Measurements from ENCODE around the gene STAC3.

The STAC3 gene

GRCh38 chr12:57203201-57203600, 47.8 kb downstream of the STAC3 start:
- no peak overlapping the region for H3K9ac ChIP-seq (ENCODE audit: low read depth, low read length)
- no peaks in the 10 kb centered on the region for H3K27me3 ChIP-seq (ENCODE audit: insufficient read depth, low read length, poor library complexity)
- H3K27ac ChIP-seq (ENCODE audit: low read length) = no peak overlapping the region
- H3K4me1 ChIP-seq (ENCODE audit: insufficient read depth, low read length) = no peaks in the 10 kb centered on the region
- no peak overlapping the region for H2AFZ ChIP-seq (ENCODE audit: low read depth, low read length)
- no peaks in the 10 kb centered on the region for H3K79me2 ChIP-seq (ENCODE audit: insufficient read depth, low read length)
- no peaks in the 10 kb centered on the region for H3K9me3 ChIP-seq (ENCODE audit: insufficient read depth, low read length, severe bottlenecking)
- H4K20me1 ChIP-seq (ENCODE audit: insufficient read depth, low read length) = no peaks in the 10 kb centered on the region; the same call in 1 of the 2 replicates
- H3K36me3 ChIP-seq (ENCODE audit: insufficient read depth, low read length) = no peaks in the 10 kb centered on the region
- no peak for ATAC-seq (ENCODE audit: insufficient read depth, low read depth)
- H3K4me3 ChIP-seq (ENCODE audit: low read depth in 1 of 2, low read length in 2 of 2) = no peak overlapping the region
- no peak overlapping the region for H3K4me2 ChIP-seq (ENCODE audit: insufficient read depth, low read length)
- TF ChIP-seq EZH2 (IDR thresholded peaks at IDR 0.05; ENCODE audit: borderline replicate concordance, low read depth, low read length, severe bottlenecking) = no peak
- no peak for TF ChIP-seq CTCF (IDR thresholded peaks at IDR 0.05; ENCODE audit: borderline replicate concordance, extremely low read depth, low read length, poor library complexity, severe bottlenecking)
- DNase-seq = no peak

- DNase-seq = no peak
- Histone ChIP-seq H4K20me1 (ENCODE audit: insufficient read depth, low read length) (no peaks in the 10 kb centered on the region; the same call in 1 of the 2 replicates), H3K4me3 (ENCODE audit: low read depth in 1 of 2, low read length in 2 of 2) (no peak overlapping the region), H3K36me3 (ENCODE audit: insufficient read depth, low read length) (no peaks in the 10 kb centered on the region), H3K9ac (ENCODE audit: low read depth, low read length) (no peak overlapping the region), H3K27me3 (ENCODE audit: insufficient read depth, low read length, poor library complexity) (no peaks in the 10 kb centered on the region), H3K27ac (ENCODE audit: low read length) (no peak overlapping the region), H2AFZ (ENCODE audit: low read depth, low read length) (no peak overlapping the region), H3K4me1 (ENCODE audit: insufficient read depth, low read length) (no peaks in the 10 kb centered on the region), H3K9me3 (ENCODE audit: insufficient read depth, low read length, severe bottlenecking) (no peaks in the 10 kb centered on the region), H3K79me2 (ENCODE audit: insufficient read depth, low read length) (no peaks in the 10 kb centered on the region), H3K4me2 (ENCODE audit: insufficient read depth, low read length) (no peak overlapping the region)
- no peak for ATAC-seq (ENCODE audit: insufficient read depth, low read depth)
- TF ChIP-seq CTCF (IDR thresholded peaks at IDR 0.05; ENCODE audit: borderline replicate concordance, extremely low read depth, low read length, poor library complexity, severe bottlenecking) = no peak
- no peak for TF ChIP-seq EZH2 (IDR thresholded peaks at IDR 0.05; ENCODE audit: borderline replicate concordance, low read depth, low read length, severe bottlenecking)
These were observed 48.7 kb downstream of the STAC3 start for GRCh38 chr12:57202321-57202720.

GRCh38 chr12:57201631-57202030, 49.4 kb downstream of the STAC3 start:
- TF ChIP-seq EZH2 (IDR thresholded peaks at IDR 0.05; ENCODE audit: borderline replicate concordance, low read depth, low read length, severe bottlenecking) (no peak), CTCF (IDR thresholded peaks at IDR 0.05; ENCODE audit: borderline replicate concordance, extremely low read depth, low read length, poor library complexity, severe bottlenecking) (no peak)
- no peak for ATAC-seq (ENCODE audit: insufficient read depth, low read depth)
- no peak for DNase-seq
- H3K79me2 ChIP-seq (ENCODE audit: insufficient read depth, low read length) = no peaks in the 10 kb centered on the region
- H3K4me3 ChIP-seq (ENCODE audit: low read depth in 1 of 2, low read length in 2 of 2) = no peak overlapping the region
- H3K27me3 ChIP-seq (ENCODE audit: insufficient read depth, low read length, poor library complexity) = no peaks in the 10 kb centered on the region
- H3K4me1 ChIP-seq (ENCODE audit: insufficient read depth, low read length) = no peaks in the 10 kb centered on the region
- H3K27ac ChIP-seq (ENCODE audit: low read length) = no peak overlapping the region
- H3K4me2 ChIP-seq (ENCODE audit: insufficient read depth, low read length) = no peak overlapping the region
- no peaks in the 10 kb centered on the region; the same call in 1 of the 2 replicates for H4K20me1 ChIP-seq (ENCODE audit: insufficient read depth, low read length)
- H3K36me3 ChIP-seq (ENCODE audit: insufficient read depth, low read length) = no peaks in the 10 kb centered on the region
- H2AFZ ChIP-seq (ENCODE audit: low read depth, low read length) = no peak overlapping the region
- H3K9me3 ChIP-seq (ENCODE audit: insufficient read depth, low read length, severe bottlenecking) = no peaks in the 10 kb centered on the region
- H3K9ac ChIP-seq (ENCODE audit: low read depth, low read length) = no peak overlapping the region

GRCh38 chr12:57201219-57201618, 49.8 kb downstream of the STAC3 start:
- Histone ChIP-seq H3K9me3 (ENCODE audit: insufficient read depth, low read length, severe bottlenecking) (no peaks in the 10 kb centered on the region), H3K9ac (ENCODE audit: low read depth, low read length) (no peak overlapping the region), H3K27ac (ENCODE audit: low read length) (no peak overlapping the region), H3K27me3 (ENCODE audit: insufficient read depth, low read length, poor library complexity) (no peaks in the 10 kb centered on the region), H3K79me2 (ENCODE audit: insufficient read depth, low read length) (no peaks in the 10 kb centered on the region), H3K36me3 (ENCODE audit: insufficient read depth, low read length) (no peaks in the 10 kb centered on the region), H3K4me1 (ENCODE audit: insufficient read depth, low read length) (no peaks in the 10 kb centered on the region), H2AFZ (ENCODE audit: low read depth, low read length) (no peak overlapping the region), H3K4me2 (ENCODE audit: insufficient read depth, low read length) (no peak overlapping the region), H3K4me3 (ENCODE audit: low read depth in 1 of 2, low read length in 2 of 2) (no peak overlapping the region), H4K20me1 (ENCODE audit: insufficient read depth, low read length) (no peaks in the 10 kb centered on the region; the same call in 1 of the 2 replicates)
- TF ChIP-seq CTCF (IDR thresholded peaks at IDR 0.05; ENCODE audit: borderline replicate concordance, extremely low read depth, low read length, poor library complexity, severe bottlenecking) = no peak
- no peak for TF ChIP-seq EZH2 (IDR thresholded peaks at IDR 0.05; ENCODE audit: borderline replicate concordance, low read depth, low read length, severe bottlenecking)
- ATAC-seq (ENCODE audit: insufficient read depth, low read depth) (no peak), DNase-seq (no peak)
